NCI-H2171 (cell line): ENCODE data around the gene DNMT3A.

Experiments used
- DNase-seq: peaks from one replicate; lab custom pipeline; 2025; lab: John Stamatoyannopoulos, UW

Gene DNMT3A

GRCh38 chr2:25372405-25373268 is 30.9 kb upstream of the DNMT3A start:
- DNase-seq, result no peak

- DNase-seq, result no peak
Observed at GRCh38 chr2:25371253-25372241, 29.8 kb upstream of the DNMT3A start.

- DNase-seq, result no peak
Observed at GRCh38 chr2:25369876-25370275, 28.2 kb upstream of the DNMT3A start.

GRCh38 chr2:25369439-25369838 is 27.7 kb upstream of the DNMT3A start:
- no peak for DNase-seq

- no peak for DNase-seq
Observed at GRCh38 chr2:25368660-25369059, 26.9 kb upstream of the DNMT3A start.

- DNase-seq, result no peak
Observed at GRCh38 chr2:25367296-25367695, 25.6 kb upstream of the DNMT3A start.

- DNase-seq, result no peak
Observed at GRCh38 chr2:25366629-25367028, 24.9 kb upstream of the DNMT3A start.

GRCh38 chr2:25365241-25365640 is 23.5 kb upstream of the DNMT3A start:
- no peak for DNase-seq

- no peak for DNase-seq
Observed at GRCh38 chr2:25363733-25364132, 22.0 kb upstream of the DNMT3A start.

- peak; percentile 19 for DNase-seq
Observed at GRCh38 chr2:25362434-25363145, 20.9 kb upstream of the DNMT3A start.

- DNase-seq, result peak; percentile 90
Observed at GRCh38 chr2:25362049-25362433, 20.3 kb upstream of the DNMT3A start.

- no peak for DNase-seq
Observed at GRCh38 chr2:25361261-25362048, 19.7 kb upstream of the DNMT3A start.

GRCh38 chr2:25358836-25359235 is 17.1 kb upstream of the DNMT3A start:
- no peak for DNase-seq

- DNase-seq, result no peak
Observed at GRCh38 chr2:25358249-25358815, 16.6 kb upstream of the DNMT3A start.

- no peak for DNase-seq
Observed at GRCh38 chr2:25356088-25356487, 14.4 kb upstream of the DNMT3A start.

- DNase-seq, result no peak
Observed at GRCh38 chr2:25355270-25355669, 13.5 kb upstream of the DNMT3A start.

- peak; percentile 59 for DNase-seq
Observed at GRCh38 chr2:25354116-25354515, 12.4 kb upstream of the DNMT3A start.

GRCh38 chr2:25349397-25349796 is 7.7 kb upstream of the DNMT3A start:
- DNase-seq, result no peak

GRCh38 chr2:25347846-25348245 is 6.1 kb upstream of the DNMT3A start:
- no peak for DNase-seq

GRCh38 chr2:25347205-25347815 is 5.6 kb upstream of the DNMT3A start:
- DNase-seq, result no peak
